ENCODE data around the gene ALCAM.

DNA sequence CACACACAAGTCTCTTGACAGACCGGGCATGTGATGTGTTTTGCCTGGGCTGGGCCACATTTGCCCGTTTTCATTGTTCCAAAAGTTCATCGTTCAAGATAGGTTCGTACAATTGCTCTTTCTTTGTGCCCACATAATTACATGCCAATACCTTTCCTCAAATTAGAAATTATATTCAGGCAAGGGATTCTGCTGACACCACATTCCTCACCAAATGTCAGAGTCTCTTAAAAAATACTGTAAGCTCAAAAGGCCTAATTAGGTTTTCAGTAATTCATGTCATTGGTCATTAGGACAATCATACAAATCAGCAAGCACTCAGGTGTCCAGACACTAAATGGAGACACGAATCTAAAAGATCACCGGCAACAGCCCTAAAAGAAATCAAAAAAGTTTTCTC, 215.3 kb downstream of the ALCAM start:
- TF ChIP-seq, protein P1, sequence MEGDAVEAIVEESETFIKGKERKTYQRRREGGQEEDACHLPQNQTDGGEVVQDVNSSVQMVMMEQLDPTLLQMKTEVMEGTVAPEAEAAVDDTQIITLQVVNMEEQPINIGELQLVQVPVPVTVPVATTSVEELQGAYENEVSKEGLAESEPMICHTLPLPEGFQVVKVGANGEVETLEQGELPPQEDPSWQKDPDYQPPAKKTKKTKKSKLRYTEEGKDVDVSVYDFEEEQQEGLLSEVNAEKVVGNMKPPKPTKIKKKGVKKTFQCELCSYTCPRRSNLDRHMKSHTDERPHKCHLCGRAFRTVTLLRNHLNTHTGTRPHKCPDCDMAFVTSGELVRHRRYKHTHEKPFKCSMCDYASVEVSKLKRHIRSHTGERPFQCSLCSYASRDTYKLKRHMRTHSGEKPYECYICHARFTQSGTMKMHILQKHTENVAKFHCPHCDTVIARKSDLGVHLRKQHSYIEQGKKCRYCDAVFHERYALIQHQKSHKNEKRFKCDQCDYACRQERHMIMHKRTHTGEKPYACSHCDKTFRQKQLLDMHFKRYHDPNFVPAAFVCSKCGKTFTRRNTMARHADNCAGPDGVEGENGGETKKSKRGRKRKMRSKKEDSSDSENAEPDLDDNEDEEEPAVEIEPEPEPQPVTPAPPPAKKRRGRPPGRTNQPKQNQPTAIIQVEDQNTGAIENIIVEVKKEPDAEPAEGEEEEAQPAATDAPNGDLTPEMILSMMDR (IDR thresholded peaks at IDR 0.05), result no peak
- no peak for TF ChIP-seq POLR2A (IDR thresholded peaks at IDR 0.05)

Measured in uterus (tissue), 2 donors.